OCI-LY7 (cell line): ENCODE measurements around the gene ENO1. TPM values are rescaled to one million over a fixed set of nuclear protein-coding genes. Genes with fewer than 3 reads are reported as not detected.

Source experiments
- BruUV-seq: library from RNA; stranded (reverse); fragments of 400-500 nt; replicated peaks from 2 replicates; lab custom pipeline; 2021; lab: Mats Ljungman, UMichigan
- CTCF ChIA-PET: fragments of 300-600 bp; sonication (Branson Sonifier 250); formaldehyde crosslinking; loops from one replicate; lab custom pipeline; 2022; ENCODE audit warnings: antibody characterized with exemption; ENCODE audit not compliant: unreplicated experiment; lab: Charles Lee
- POLR2A ChIA-PET: fragments of 300-600 bp; sonication (Branson Sonifier 250); formaldehyde crosslinking; loops from one replicate; lab custom pipeline; 2022; ENCODE audit warnings: antibody characterized with exemption; lab: Charles Lee
- DNase-seq: peaks from one replicate; pipeline ENCODE4 v3.0.0-alpha.2; 2015; ENCODE audit warnings: low spot score
- H2AFZ ChIP-seq: fragments of 200-600 bp; sonication (generic), shearing (Covaris generic); 2 replicates; pipeline ENCODE4 v1.6.1; 2014; ENCODE audit warnings: mild to moderate bottlenecking, antibody characterized with exemption, low read length, moderate library complexity
- H3K27ac ChIP-seq: fragments of 200-600 bp; sonication (generic); 2 replicates; pipeline ENCODE4 v1.5.1; 2014; ENCODE audit warnings: mixed run types, low read depth, mild to moderate bottlenecking, moderate library complexity, low read length, inconsistent platforms; ENCODE audit not compliant: poor library complexity, severe bottlenecking
- H3K36me3 ChIP-seq: fragments of 200-600 bp; sonication (generic); 2 replicates; pipeline ENCODE4 v1.6.1; 2014; ENCODE audit warnings: mild to moderate bottlenecking, antibody characterized with exemption, low read length, moderate library complexity, mixed read lengths; ENCODE audit not compliant: insufficient read depth
- H3K4me1 ChIP-seq: fragments of 200-600 bp; sonication (generic); 2 replicates; pipeline ENCODE4 v1.5.1; 2014; ENCODE audit warnings: mild to moderate bottlenecking, low read length; ENCODE audit not compliant: insufficient read depth, poor library complexity, severe bottlenecking
- H3K4me2 ChIP-seq: fragments of 200-600 bp; sonication (generic); 2 replicates; pipeline ENCODE4 v1.6.1; 2014; ENCODE audit warnings: mild to moderate bottlenecking, low read length
- H3K4me3 ChIP-seq: fragments of 200-600 bp; sonication (generic); 2 replicates; pipeline ENCODE4 v1.5.1; 2014; ENCODE audit warnings: mild to moderate bottlenecking, low read depth, low read length; ENCODE audit not compliant: poor library complexity, severe bottlenecking
- H3K79me2 ChIP-seq: fragments of 200-600 bp; sonication (generic); 2 replicates; pipeline ENCODE4 v1.6.1; 2016; ENCODE audit warnings: low read depth, mild to moderate bottlenecking, low read length, moderate library complexity, mixed read lengths; ENCODE audit not compliant: insufficient read depth
- H3K9me2 ChIP-seq: fragments of 200-600 bp; sonication (generic); 2 replicates; pipeline ENCODE4 v1.6.1; 2016; ENCODE audit warnings: mild to moderate bottlenecking, low read length, mixed read lengths; ENCODE audit not compliant: insufficient read depth
- H3K9me3 ChIP-seq: fragments of 200-600 bp; sonication (generic); 2 replicates; pipeline ENCODE4 v1.6.1; 2014; ENCODE audit warnings: mild to moderate bottlenecking, mixed run types, low read length, mixed read lengths
- H4K20me1 ChIP-seq: fragments of 200-600 bp; sonication (generic); 2 replicates; pipeline ENCODE4 v1.6.1; 2014; ENCODE audit warnings: mild to moderate bottlenecking, antibody characterized with exemption, low read length, moderate library complexity, mixed read lengths; ENCODE audit not compliant: insufficient read depth
- CTCF ChIP-seq: fragments of 200-600 bp; sonication (generic); conservative IDR thresholded peaks from 2 replicates; pipeline ENCODE4 v1.5.1; 2014; ENCODE audit warnings: mild to moderate bottlenecking, antibody characterized with exemption, low read length, moderate library complexity, mixed read lengths
- EZH2phosphoT487 ChIP-seq: fragments of 200-600 bp; sonication (generic); IDR thresholded peaks from 2 replicates; pipeline ENCODE4 v1.6.1; 2018; ENCODE audit warnings: low read depth, borderline replicate concordance, mild to moderate bottlenecking, mixed run types, antibody characterized with exemption, low read length, moderate library complexity, mixed read lengths
- intact Hi-C: fragments of 100-400 bp; cut with micrococcal nuclease; formaldehyde crosslinking; loops from one replicate; pipeline ENCODE4 v1.10.0; 2022; ENCODE audit not compliant: unreplicated experiment
- total RNA-seq, 2 experiments: library from RNA; depleted of rRNA in 1 of 2; stranded (reverse); fragments of >200 nt in 1 of 2; shearing (Covaris generic) in 1 of 2; gene quantifications; 2 replicates each; pipeline ENCODE4 v1.2.3, GENCODE V29; 2014 to 2022

Gene ENO1
- total RNA-seq, 2 experiments from 2014 or later = 1,017 to 1,337 TPM

- Histone ChIP-seq H3K9me3 (no peaks in the 10 kb centered on the region), H3K79me2 (no peaks in the 10 kb centered on the region), H2AFZ (no peak overlapping the region), H3K27ac (no peak overlapping the region), H3K9me2 (no peaks in the 10 kb centered on the region), H3K36me3 (no peaks in the 10 kb centered on the region), H3K4me2 (no peak overlapping the region), H3K4me1 (no peaks in the 10 kb centered on the region), H4K20me1 (no peaks in the 10 kb centered on the region), H3K4me3 (no peak overlapping the region)
- intact Hi-C loops = no loop called here
- CTCF ChIA-PET = no interaction called here
- BruUV-seq = no TSS peak
- TF ChIP-seq CTCF (no peak), EZH2phosphoT487 (no peak)
- DNase-seq = no peak
- POLR2A ChIA-PET = no interaction called here
Observed at GRCh38 chr1:8908388-8909151, 30.1 kb upstream of the ENO1 start.

GRCh38 chr1:8905582-8906191 lies 27.2 kb upstream of the ENO1 start:
- ChIA-PET POLR2A (interaction anchor here (0.7 kb wide), 1 partner anchor 96 kb away, joined by 3 read pairs; no protein-coding TSS in a partner anchor), CTCF (no interaction called here)
- DNase-seq = no peak
- no peaks in the 10 kb centered on the region for H4K20me1 ChIP-seq
- H3K9me2 ChIP-seq = no peaks in the 10 kb centered on the region
- no TSS peak for BruUV-seq
- no peaks in the 10 kb centered on the region for H3K36me3 ChIP-seq
- intact Hi-C loops = no loop called here
- H3K79me2 ChIP-seq = no peaks in the 10 kb centered on the region
- H3K9me3 ChIP-seq = no peaks in the 10 kb centered on the region
- no peak overlapping the region for H3K4me2 ChIP-seq
- no peak overlapping the region for H3K4me3 ChIP-seq
- no peak overlapping the region for H2AFZ ChIP-seq
- H3K27ac ChIP-seq = no peak overlapping the region
- no peaks in the 10 kb centered on the region for H3K4me1 ChIP-seq
- TF ChIP-seq EZH2phosphoT487 = no peak
- TF ChIP-seq CTCF = no peak
